MM.1S (cell line): Measurements from ENCODE around the gene ZNF804A.

ENCODE experiments used
- CTCF ChIP-seq: fragments of 300-600 bp; sonication (generic); IDR thresholded peaks from 2 replicates; pipeline ENCODE4 v1.5.1; 2016; ENCODE audit warnings: antibody characterized with exemption, low read length, mixed read lengths
- EZH2 ChIP-seq: fragments of 300-600 bp; sonication (generic); optimal IDR thresholded peaks from 2 replicates; pipeline ENCODE3; 2017; ENCODE audit warnings: low read depth, mild to moderate bottlenecking, antibody characterized with exemption, low read length, mixed read lengths
- EZH2phosphoT487 ChIP-seq: fragments of 300-600 bp; sonication (generic); IDR thresholded peaks from 2 replicates; pipeline ENCODE4 v1.6.1; 2018; ENCODE audit warnings: antibody characterized with exemption, low read length

GRCh38 chr2:184971546-184972068 lies 373.3 kb downstream of the ZNF804A start:
- TF ChIP-seq CTCF = no peak
- TF ChIP-seq EZH2 = no peak
- no peak for TF ChIP-seq EZH2phosphoT487
